Astrocyte (in vitro differentiated cells and primary cell): ENCODE results near the gene MYH10.

ENCODE experiments used
- CTCF ChIP-seq: IDR thresholded peaks from 2 replicates; pipeline ENCODE4 v1.5.1; 2011; ENCODE audit warnings: low read depth, mild to moderate bottlenecking, inconsistent platforms, low read length, moderate library complexity; ENCODE audit not compliant: insufficient read depth
- EZH2 ChIP-seq: IDR thresholded peaks from 2 replicates; pipeline ENCODE4 v1.6.1; 2012; ENCODE audit warnings: mild to moderate bottlenecking, low read length, inconsistent platforms; ENCODE audit not compliant: insufficient read depth

- no peak for TF ChIP-seq EZH2
- TF ChIP-seq CTCF = no peak
Measured at GRCh38 chr17:8654822-8655221, 24.3 kb upstream of the MYH10 start.
